ENCODE results near the gene DPP10.
"Not testable (repeated sequence)": the region's sequence is repeated elsewhere in the genome, so short reads cannot be mapped to it uniquely, and the experiment has no call there.

DPP10 gene

DNA sequence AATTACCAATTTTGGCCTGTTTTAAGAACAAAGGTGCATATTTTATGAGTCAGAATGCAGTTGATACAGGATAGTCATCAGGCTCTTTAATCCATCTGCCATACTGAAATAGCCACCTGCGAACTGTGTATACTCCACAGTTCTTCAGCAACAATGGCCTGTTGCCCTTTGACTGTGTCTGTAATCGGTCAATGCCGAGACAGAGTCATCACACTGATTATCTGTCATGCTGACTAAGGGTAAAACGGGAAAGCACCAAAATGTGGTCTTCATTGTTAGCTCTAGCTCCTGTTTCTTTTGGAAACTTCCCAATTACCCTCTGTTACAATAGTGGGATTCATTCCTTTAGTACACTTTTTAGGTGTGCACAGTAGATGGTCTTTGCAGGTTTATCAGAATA lies 871.7 kb downstream of the DPP10 start:
- no peak for DNase-seq

DNA sequence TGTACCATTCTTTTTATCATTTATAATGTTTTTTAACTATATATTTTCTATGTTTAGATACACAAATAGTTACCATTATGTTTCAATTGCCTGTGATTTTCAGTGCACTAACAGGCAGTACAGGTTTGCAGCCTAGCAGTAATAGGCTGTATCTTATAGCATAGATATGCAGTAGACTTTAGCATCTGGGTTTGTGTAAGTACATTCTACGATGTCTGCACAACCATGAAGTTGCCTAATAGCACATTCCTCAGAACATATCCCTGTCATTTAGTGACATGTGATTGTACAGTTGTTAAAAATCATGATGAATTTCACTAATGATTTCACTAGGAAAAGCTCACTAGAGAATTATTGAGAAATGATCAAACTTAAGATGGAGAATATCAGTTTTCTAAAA lies 884.6 kb downstream of the DPP10 start:
- no peak for DNase-seq

DNA sequence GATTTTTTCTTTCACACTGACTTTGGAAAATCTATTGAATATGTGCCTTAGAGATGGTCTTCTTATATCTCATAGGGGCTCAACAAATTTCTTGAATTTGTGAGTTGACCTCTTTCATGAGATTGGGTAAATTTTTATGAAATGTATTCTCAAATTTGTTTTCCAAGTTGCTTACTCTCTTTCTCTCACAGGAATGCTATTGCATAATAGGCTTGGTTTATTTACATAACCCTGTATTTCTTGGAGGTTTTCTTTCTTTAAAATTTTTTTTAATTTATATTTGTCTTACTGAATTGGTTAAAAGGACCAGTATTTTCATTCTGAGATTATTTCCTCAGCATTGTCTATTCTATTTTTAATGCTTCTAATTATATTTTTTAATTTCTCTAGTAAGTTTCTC lies 917.1 kb downstream of the DPP10 start:
- DNase-seq = no peak

DNA sequence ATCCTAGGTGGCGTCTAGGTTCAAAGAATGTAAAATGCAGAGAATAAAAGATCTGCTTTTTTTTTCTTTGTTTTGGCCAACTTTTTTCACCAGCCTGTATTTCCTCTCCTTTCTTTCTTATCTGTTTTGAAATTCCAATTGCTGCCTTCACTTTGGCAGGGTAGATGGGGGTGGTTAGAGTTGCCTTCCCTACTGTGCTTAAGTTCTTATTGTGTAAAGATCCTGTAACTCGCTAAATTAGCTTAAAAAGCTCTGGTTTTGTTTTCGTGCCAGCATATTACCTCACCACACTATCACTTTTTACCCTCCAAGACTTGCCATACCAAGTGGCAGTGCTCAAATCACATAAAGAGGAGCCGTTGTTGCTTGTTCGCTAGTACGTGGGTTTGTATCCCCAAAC lies 921.7 kb downstream of the DPP10 start:
- DNase-seq = no peak

DNA sequence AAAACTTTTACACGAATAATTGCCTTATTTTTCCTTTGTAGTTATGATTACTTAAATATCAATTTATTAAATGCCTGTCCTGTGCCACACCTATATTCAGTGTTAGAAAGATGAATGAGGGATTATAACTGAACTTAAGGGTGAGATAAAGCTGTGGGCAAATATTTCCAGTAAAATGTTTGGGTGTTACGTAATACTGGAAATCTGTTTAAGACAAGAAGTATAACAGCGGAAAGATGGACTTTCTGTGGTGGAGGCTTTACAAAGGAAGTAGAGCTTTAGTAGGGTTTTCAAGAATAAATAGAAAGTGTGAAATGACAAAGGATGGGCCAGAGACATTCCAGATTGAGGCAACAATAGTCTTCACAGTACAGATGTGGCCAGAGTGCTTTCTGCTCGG lies 927.0 kb downstream of the DPP10 start:
- no peak for DNase-seq

DNA sequence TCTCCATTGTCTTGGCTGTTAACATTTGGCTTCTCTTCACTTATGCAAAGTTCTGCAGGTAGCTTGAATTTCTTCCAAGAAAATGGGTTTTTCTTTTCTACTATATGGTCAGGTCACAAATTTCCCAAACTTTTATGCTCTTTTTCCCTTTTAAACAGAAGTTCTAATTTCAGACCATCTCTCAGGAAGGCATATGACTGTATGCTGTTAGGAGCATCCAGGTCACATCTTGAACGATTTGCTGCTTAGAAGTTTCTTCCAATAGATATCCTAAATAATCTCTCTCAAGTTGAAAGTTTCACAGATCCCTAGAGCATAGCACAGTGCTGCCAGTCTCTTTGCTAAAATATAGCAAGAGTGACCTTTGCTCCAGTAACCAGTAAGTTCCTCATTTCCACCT lies 932.5 kb downstream of the DPP10 start:
- no peak for DNase-seq

DNA sequence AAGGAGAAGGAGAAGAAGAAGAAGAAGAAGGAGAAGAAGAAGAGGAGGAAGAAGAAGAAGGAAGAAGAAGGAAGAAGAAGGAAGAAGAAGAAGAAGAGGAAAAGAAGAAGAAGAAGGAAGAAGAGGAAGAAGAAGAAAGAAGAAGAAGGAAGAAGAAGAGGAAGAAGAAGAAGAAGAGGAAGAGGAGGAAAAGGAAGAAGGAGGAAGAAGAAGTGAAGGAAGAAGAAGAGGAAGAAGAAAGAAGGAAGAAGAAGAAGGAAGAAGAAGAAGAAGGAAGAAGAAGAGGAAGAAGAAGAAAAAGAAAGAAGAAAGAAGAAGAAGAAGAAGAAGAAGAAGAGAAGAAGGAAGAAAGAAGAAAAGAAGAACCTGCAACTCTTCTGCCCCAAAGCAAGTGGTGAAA lies 942.0 kb downstream of the DPP10 start:
- no peak for DNase-seq

DNA sequence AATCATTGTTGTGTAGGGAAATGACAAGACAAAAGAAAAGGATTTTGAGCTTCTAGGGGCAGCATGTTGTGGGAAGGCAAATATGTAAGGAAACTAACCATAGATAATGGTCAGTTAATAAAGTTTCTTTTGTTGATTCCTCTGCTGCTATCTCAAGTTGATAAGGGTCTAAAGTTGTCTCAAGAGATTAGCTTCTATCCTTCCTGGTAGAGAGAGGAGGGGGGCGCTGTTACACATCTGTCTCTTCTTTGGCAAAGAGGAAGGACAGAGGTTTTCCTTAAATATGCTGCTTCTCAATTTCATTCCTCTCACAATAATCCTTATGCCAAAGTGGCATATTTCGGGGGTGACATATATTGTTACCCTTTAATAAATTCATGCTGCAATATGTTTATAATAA lies 944.0 kb downstream of the DPP10 start:
- DNase-seq = no peak

DNA sequence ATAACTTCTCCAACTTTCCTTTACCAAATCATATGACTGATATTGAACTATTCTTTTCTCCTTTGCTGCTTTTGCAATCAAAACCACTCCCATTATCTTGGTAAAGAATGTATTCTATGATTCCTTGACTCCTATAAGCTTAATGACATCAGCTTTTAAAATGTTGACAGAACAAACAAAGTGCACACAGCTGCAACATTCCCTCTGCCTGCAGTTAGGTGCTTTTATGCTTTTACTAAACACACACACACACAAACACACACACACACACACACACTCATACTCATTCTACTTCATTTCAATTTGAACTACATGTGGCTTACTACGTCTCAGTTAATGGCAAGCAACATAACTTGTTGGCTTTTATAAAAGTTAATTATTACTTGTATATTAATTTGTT lies 946.6 kb downstream of the DPP10 start:
- no peak for DNase-seq

DNA sequence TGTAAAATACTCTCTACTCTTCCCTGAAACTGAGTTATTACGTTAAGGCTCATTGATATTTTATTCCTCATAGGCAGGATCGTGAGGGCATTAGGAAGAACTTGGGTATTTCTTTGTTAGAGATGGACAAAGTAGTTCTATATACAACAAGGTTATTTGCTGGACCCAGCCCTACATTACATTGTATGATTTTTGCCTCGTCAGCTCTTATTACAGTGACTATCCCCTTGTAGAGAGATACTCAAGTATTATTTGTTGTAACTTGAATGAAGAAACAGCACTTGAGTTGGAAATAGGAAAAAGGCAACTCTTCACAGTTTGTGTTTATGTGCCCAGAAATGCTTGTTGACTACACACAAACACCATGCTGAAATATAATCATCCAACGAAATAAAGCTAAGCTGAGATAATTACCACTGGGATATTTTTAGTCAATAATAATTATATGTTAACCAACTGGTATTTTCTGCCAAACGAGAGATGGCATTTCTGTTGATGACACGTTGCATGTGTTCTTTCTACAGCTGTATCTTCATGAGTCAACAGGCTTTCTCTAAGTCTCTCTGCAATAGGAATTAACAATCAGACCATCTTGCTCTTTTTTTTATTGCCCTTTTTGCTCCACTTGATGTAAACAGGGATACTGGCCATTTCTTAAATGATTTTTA lies 947.6 kb downstream of the DPP10 start:
- DNase-seq = no peak

DNA sequence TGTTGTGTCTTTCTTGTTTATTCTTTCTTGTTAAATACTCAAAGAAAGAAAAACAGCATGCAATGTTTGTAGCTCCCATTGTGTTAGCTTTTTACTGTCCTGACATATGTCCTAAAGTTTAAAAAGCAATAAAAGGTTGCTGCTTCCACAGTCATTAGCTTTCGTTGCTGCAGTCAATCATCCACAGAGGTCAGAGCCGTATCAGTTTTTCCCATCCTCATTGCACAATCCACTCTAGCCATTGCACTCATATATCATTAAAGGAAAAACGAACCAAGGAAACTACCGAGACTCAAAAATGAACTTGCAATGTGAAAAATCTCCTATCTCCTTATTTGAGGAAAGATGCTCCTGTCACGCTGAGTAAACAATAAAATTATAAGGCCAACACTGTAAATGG lies 954.1 kb downstream of the DPP10 start:
- DNase-seq = no peak

DNA sequence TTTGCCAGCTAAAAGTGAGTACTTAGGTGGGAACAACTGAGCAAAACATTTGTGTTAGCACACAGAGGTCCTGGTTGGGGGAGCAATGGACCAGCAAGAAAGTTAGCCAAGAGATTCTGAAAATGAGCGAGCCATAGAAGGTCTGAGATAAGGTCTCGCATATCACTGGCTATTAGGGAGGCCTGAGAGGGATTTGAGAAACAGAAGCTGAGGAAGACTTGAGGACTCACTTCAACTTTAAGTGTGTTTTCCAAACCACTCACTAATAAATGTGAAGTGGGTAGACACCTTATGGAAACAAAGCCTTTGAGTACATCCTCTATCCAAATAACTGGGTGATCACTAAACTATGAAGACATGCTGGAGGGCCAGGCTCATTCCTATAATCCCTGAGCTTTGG lies 958.5 kb downstream of the DPP10 start:
- no peak for DNase-seq

DNA sequence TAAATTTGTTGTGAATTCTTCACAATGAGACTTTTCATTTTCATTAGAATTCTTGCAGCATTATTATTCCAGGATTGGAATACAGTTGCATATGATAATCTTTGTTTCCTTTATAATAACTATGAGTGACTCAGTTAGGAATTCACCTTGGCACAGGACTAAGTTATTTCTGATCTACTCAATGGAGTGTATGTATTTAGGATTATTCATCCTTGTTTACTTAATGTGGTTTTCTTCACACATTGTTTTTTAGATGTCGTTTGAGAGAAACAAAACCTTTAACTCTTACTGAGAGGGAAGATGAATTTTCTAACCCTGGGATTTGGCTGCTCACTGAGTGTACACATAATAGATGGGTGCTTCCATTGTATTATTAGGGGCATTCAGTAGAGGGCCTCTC lies 970.1 kb downstream of the DPP10 start:
- no peak for DNase-seq

DNA sequence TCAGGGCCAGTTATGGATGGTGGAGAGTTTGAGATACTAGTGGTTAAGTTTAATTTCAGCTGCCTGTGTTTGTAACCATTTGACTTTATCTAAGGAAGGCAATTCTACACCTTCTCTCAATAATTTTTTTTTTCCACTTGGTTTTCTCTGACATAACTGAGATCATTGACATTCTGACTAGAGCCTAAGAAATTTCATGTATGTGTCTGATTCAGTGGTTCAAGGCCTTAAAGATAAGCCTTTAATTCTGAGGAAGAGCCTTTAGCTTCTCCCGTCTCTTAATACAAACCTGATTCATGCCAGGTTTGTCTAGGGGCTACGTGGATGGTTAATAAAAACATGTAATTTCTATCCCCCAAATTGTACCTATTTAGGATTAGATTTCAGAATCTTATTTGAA lies 971.4 kb downstream of the DPP10 start:
- no peak for DNase-seq

DNA sequence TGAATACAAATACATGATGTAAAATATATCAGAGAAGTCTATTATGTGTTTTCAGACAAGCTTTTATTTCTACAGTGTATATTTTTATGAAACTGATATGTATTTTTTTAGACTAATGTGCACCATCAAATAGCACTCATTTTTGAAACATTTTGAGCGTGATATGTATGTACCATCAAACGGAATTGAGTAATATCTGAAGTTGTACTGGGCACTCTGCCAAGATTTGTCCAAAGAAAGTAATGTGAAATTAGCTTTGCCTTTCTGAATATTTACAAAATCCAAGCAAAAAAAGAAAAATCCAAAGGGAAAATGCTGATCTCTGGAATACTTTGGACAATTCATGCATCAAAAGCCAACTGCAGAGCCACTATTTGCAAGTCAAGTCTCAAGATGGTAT lies 972.0 kb downstream of the DPP10 start:
- no peak for DNase-seq

DNA sequence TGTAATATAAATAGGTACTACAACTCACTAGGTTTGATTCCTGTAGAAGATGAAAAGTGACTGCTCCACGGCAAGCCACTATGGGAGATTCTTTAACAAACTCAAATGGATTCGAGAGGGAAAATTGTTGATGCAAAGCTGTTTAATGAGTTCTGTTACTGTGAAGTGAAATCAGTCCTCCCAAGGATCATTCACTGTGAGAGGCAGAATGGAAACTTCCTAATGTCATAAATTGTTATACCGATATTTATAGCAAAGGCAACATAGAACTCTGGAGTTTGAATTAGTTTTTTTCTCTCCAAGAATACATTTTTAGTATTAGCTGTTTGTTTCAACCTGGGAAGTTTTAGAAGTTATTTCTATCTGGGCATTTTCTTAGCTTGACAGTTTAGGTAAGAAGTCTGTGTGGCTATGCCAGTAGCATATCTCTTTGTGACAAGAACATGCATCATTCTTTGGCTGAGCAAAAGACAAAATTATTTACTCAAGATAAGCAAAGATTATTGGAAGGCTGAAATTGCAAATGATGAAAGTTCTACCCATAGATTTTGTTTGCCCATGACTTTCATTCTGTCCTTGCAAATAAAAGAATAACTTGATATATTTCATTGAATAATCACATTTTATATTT lies 979.7 kb downstream of the DPP10 start:
- DNase-seq = no peak

DNA sequence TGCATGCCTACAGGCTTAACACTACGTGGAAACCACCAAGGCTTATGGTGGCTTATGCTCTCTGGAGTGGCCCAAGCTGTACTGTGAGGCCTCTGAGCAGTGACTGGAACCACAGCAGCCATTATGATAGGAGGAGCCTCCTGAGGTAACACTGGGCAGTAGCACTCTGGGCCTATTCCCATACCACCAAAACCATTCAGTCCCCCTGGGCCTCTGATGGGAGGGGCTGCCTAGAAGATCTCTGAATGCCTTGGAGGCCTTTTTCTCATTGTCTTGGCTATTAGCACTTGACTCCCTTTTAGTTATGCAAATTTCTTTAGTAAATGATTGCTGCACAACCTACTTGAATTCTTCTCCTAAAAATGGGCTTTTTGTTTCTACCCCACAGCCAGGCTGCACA lies 985.0 kb downstream of the DPP10 start:
- DNase-seq = no peak

DNA sequence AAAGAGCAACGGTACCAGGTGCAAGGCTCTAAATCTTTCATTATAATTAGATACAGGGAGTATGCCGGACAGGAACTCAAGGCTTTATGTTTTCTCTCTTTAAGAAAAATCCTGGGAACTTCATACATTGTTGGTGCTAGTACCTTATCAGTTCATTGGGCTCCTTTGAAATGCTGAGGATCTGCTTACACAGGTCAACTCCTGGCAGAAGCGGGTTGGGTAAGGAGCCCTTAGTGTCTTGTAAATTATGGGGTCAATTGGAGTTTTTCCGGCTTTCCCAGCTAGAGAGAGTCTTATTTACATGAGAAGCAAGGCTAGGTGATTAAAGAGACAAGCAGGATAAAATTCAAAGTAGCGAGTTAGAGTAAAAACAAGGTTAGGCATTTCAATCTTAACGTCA lies 998.3 kb downstream of the DPP10 start:
- not testable (repeated sequence) for DNase-seq

DNA sequence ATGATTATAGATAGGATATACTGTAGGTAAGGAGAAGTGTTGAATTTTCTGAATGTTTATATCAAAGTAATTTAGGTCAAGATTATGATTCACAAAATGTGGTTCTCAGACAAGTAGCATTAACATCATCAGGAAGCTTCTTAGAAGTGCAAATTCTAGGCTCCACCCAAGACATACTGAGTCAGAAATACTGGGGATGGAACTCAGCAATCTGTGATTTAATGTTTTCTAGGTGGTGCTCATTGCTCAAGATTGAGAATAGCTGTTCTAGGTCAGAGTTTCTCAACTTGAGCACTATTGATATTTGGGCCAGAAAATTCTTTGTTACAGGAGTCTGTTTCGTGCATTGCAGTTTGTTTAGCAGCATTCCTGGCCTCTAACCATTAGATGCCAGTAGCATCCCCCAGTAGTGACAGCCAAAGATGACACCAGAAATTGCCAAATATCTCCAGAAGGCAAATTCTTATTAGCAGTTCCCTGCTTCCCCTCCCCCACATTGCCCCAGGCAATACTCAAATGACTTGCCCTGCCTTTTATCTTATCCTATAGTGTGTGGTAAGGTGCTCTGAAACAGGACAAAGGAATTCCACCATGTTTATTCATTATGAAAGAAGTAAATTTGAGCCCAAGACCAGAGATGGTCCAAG lies 1001.2 kb downstream of the DPP10 start:
- no peak for DNase-seq

DNA sequence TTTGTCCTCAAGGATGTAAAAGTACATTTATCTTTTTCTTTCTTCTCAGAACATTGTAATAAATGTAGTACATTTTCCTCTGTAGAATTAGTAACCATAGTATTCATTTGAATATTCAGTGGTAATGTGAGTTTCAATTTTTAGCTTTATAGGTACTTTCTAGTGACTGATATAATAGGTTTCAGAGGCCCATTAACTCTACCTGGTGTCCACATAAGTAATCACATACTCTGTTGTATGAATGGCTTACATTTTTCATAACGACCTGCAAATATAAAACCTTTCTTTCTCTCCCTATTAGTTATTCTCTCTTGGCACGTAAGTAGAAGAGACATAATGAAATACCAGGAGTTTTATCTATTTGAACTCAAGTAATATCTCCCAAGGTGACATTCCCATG lies 1017.6 kb downstream of the DPP10 start:
- no peak for DNase-seq

DNA sequence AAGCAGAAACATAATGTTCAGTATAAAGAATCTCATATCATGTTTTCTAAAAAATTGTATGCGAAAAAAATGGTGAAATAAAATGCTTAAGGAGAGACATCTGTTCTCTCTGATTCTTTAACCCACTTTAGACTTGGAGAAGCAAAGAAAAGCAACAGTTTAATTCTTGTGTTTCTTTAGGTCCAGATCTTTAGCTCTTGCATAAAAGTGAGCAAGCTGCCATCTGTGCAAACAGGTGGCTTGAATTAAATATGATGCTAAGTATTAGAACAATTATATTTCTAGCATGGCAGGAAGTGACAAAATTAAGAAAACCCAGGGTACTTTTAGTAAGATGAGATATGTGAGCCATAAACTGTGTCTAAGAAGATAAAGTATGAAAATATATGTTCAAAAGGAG lies 1038.3 kb downstream of the DPP10 start:
- DNase-seq = no peak

DNA sequence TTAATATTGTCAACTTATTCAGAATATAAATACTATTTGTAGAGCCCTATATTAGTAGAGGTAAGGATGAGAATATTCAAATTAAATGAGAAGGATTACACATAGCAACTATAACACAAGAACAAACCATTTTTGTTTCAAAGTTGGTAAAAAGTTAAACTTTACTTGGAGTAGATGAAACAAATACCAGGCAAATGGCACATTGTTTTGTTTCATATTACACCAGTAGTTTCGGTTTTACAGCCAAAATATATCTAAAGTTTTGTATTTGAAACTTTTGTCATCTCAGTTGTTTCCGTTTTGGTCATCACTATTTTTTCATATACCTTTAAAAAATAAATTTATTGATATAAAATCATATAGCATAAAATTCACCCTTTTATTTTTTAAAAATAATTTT lies 1039.4 kb downstream of the DPP10 start:
- DNase-seq = no peak

DNA sequence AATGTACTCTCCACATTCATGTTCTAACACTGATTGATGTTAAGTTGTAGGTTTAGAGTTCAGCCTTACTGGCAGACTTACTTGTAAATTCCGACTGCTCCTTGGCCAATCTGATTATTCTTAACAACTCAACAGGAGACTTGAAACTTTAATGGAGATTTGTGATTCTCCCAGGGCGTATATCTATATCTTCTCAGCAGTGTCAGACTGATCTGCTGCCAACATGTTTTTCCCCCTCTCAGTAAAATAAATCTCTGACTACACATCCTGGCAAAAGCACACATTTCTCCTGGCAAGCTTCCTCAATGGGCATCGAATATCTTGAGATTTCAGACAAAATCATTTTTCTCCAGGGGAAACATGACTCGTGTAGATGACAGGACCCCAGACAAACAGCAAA lies 1041.2 kb downstream of the DPP10 start:
- no peak for DNase-seq

DNA sequence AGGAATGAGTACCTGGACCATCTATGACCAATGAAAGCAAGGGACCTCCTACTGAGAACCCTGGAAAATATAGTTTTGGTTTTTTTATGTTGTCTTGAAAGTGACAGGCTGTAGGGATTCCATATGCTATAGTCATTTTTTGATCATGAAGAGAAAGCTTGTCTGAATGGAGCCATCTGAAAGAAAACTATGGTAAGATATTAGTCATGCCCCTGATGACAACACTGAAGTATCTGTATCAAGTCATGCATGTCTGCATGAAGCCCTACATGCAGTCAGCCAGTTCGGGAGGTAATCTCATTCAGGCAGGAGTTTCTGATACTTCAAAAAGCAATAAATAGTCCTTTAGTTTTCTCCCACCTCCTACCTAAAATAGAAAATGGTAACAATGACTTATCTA lies 1042.0 kb downstream of the DPP10 start:
- no peak for DNase-seq

DNA sequence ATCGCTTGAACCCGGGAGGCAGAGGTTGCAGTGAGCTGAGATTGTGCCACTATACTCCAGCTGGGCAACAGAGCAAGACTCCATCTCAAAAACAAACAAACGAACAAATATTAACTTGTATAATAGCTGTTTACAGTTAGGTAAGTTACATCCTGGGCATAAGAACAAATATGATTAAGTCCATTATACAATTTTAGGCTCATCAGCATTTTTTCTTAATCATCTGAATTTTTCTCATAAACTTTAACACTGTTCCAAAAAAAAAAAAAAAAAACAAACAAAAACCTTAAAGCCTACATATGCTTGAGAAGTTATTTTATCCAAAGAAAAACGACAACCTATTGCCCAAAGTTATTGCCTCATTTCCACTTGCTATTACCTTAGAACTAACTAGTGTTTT lies 1042.5 kb downstream of the DPP10 start:
- DNase-seq = no peak

Measured in hematopoietic multipotent progenitor cell treated with erythropoietin and hydrocortisone succinate and interleukin-3 and kit ligand, for 6 days (in vitro differentiated cells).